Calu3 (cell line): ENCODE results near the gene CRYBA2. TPM values are rescaled to one million over a fixed set of nuclear protein-coding genes. Genes with fewer than 3 reads are reported as not detected.

Experiments
- BruUV-seq: library from RNA; stranded (reverse); fragments of 400-500 nt; replicated peaks from 2 replicates; lab custom pipeline; 2021; lab: Mats Ljungman, UMichigan
- CTCF ChIA-PET: fragments of 300-600 bp; sonication (Branson Sonifier 250); formaldehyde crosslinking; loops from one replicate; lab custom pipeline; 2022; ENCODE audit warnings: antibody characterized with exemption; lab: Charles Lee
- DNase-seq: peaks from one replicate; pipeline ENCODE4 v3.0.0; 2022
- H3K27ac Mint-ChIP-seq: one replicate; pipeline ENCODE4 v1.8.0; 2022; ENCODE audit warnings: mixed read lengths; ENCODE audit not compliant: unreplicated experiment
- H3K27me3 Mint-ChIP-seq: one replicate; pipeline ENCODE4 v1.8.0; 2022; ENCODE audit warnings: mixed read lengths; ENCODE audit not compliant: unreplicated experiment
- H3K36me3 Mint-ChIP-seq: one replicate; pipeline ENCODE4 v1.8.0; 2022; ENCODE audit warnings: mild to moderate bottlenecking, moderate library complexity, mixed read lengths; ENCODE audit not compliant: insufficient read depth, unreplicated experiment
- H3K4me1 Mint-ChIP-seq: one replicate; pipeline ENCODE4 v1.8.0; 2022; ENCODE audit warnings: mild to moderate bottlenecking, low read depth, mixed read lengths; ENCODE audit not compliant: unreplicated experiment
- H3K4me3 Mint-ChIP-seq: one replicate; pipeline ENCODE4 v1.8.0; 2022; ENCODE audit warnings: mild to moderate bottlenecking, low read depth, moderate library complexity, mixed read lengths; ENCODE audit not compliant: unreplicated experiment
- H3K9me3 Mint-ChIP-seq: one replicate; pipeline ENCODE4 v1.8.0; 2022; ENCODE audit warnings: low read depth, mixed read lengths; ENCODE audit not compliant: unreplicated experiment
- intact Hi-C: fragments of 100-400 bp; cut with micrococcal nuclease; formaldehyde crosslinking; loops from one replicate; pipeline ENCODE4 v1.10.0; 2022; ENCODE audit not compliant: unreplicated experiment
- total RNA-seq: library from RNA; stranded (reverse); gene quantifications from 2 replicates; pipeline ENCODE4 v1.2.3, GENCODE V29; 2022
- TF ChIP-seq, protein P1 (sequence below): fragments of 200-600 bp; IDR thresholded peaks from one replicate; pipeline ENCODE4 v1.8.0; 2022; ENCODE audit warnings: antibody characterized with exemption; ENCODE audit not compliant: unreplicated experiment

CRYBA2 gene
- total RNA-seq, 1 experiment from 2014 or later: not detected

DNA sequence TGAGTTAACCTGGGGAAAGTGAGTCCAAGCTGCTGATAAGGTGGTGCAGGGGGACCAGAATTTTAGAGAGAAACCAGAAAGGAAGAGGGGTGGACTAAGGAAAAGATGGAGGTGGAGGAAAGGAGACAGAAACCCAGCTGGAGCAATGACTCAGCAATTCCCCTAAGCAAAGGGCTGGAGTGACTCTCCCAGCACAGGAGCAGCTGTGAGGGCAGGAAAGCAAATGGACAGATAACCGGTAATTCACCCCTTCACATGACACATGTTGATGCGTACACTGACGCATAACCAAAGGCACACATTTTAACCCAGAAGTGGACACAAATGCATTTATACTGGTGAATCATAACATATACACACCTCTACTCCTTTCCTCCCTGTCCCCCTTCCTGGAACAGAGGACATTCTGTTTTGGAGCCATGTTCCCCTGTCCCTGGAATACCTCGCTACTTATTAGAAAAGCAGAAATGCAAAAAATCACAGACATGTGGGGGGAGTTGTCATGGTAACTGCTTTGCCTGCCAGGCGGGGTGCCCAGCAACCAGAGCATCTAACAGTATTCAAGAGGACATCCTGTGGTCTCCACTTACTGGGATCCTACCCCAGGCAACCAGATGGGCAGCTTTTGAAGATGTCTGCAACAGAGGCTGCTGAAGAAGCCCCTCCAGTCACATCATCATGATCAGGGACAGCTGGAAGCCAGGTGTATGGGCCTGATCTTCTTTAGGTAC, 29.0 kb downstream of the CRYBA2 start:
- no TSS peak for BruUV-seq
- H3K36me3 Mint-ChIP-seq: peaks cover 18% of the 10 kb centered on the region
- H3K4me3 Mint-ChIP-seq: peak overlapping the region; percentile 10
- H3K27ac Mint-ChIP-seq: peak overlapping the region; percentile 52
- TF ChIP-seq, protein P1, sequence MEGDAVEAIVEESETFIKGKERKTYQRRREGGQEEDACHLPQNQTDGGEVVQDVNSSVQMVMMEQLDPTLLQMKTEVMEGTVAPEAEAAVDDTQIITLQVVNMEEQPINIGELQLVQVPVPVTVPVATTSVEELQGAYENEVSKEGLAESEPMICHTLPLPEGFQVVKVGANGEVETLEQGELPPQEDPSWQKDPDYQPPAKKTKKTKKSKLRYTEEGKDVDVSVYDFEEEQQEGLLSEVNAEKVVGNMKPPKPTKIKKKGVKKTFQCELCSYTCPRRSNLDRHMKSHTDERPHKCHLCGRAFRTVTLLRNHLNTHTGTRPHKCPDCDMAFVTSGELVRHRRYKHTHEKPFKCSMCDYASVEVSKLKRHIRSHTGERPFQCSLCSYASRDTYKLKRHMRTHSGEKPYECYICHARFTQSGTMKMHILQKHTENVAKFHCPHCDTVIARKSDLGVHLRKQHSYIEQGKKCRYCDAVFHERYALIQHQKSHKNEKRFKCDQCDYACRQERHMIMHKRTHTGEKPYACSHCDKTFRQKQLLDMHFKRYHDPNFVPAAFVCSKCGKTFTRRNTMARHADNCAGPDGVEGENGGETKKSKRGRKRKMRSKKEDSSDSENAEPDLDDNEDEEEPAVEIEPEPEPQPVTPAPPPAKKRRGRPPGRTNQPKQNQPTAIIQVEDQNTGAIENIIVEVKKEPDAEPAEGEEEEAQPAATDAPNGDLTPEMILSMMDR: no peak
- CTCF ChIA-PET: interaction anchor here (1.6 kb wide), 1 partner anchor 16 kb away, joined by 6 read pairs; no protein-coding TSS in a partner anchor
- H3K4me1 Mint-ChIP-seq: peaks cover 13% of the 10 kb centered on the region
- intact Hi-C loops: no loop called here
- peaks cover 62% of the 10 kb centered on the region for H3K27me3 Mint-ChIP-seq
- DNase-seq: no peak
- H3K9me3 Mint-ChIP-seq: no peaks in the 10 kb centered on the region

DNA sequence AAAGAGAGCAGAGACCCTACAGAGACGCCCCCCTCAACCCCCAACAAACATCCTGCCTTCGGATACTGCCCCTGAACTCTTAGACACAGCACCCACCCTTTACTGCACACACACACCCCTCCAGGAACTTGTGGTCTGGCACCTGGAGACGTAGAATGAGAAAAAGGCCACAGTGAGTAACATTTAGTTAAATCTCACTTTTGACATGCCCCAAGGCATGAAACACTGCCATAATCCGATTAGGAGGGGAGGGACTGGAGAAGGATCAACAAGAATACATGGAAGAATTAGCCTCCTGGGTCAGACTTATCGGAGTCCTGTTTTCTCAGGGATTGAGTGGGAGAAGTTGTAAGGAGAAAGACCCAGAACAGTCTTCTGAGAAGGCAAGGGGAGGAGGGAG, 29.6 kb downstream of the CRYBA2 start:
- CTCF ChIA-PET: interaction anchor here (1.0 to 1.6 kb wide), 2 partner anchors 16 to 65 kb away, joined by 3 to 6 read pairs; no protein-coding TSS in a partner anchor
- intact Hi-C loops: no loop called here
- H3K9me3 Mint-ChIP-seq: no peaks in the 10 kb centered on the region
- DNase-seq: no peak
- BruUV-seq: no TSS peak
- TF ChIP-seq, protein P1: no peak
- peaks cover 13% of the 10 kb centered on the region for H3K4me1 Mint-ChIP-seq
- peaks cover 56% of the 10 kb centered on the region for H3K27me3 Mint-ChIP-seq
- H3K27ac Mint-ChIP-seq: peak overlapping the region; percentile 52
- H3K36me3 Mint-ChIP-seq: peaks cover 24% of the 10 kb centered on the region
- peak overlapping the region; percentile 10 for H3K4me3 Mint-ChIP-seq

DNA sequence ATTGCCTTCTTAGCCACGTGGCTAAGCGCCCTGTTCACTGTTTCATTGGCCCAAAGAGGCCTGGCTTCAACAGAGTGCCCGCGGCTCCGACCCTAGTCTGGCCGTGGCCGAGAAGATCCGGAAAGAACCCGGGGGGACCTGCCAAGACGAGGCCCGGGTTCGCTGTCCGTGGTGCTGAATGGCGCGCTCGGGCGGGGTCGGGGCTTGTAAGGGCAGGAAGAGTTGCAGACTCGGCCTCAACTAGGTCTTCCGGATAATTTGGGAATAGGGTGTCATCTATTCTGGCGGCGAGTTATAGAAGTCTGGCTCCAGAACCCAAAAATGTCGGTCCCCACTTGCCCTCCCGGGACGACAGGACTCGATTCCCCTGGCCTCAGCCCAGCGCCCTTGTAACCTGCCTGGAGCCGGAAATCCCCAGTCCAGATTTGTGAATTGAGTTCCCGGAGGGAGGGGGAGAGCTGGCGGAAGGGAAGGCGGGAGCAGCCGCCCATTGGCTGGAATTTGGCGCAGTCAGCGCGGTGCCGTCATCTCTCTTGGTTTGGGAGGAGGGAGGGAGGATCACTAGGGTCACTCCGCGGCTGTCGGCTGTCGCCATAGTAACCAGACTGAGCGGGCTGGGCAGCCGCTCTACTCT, 30.2 kb downstream of the CRYBA2 start:
- Mint-ChIP-seq H3K27ac (peak overlapping the region; percentile 52), H3K36me3 (peaks cover 24% of the 10 kb centered on the region), H3K27me3 (peaks cover 54% of the 10 kb centered on the region), H3K9me3 (no peaks in the 10 kb centered on the region), H3K4me3 (peak overlapping the region; percentile 10), H3K4me1 (peaks cover 17% of the 10 kb centered on the region)
- peak; percentile 80 for DNase-seq
- CTCF ChIA-PET: interaction anchor here (1.0 to 1.6 kb wide), 2 partner anchors 17 to 64 kb away, joined by 3 to 6 read pairs; no protein-coding TSS in a partner anchor
- intact Hi-C loops: no loop called here
- TF ChIP-seq, protein P1: no peak
- no TSS peak for BruUV-seq

DNA sequence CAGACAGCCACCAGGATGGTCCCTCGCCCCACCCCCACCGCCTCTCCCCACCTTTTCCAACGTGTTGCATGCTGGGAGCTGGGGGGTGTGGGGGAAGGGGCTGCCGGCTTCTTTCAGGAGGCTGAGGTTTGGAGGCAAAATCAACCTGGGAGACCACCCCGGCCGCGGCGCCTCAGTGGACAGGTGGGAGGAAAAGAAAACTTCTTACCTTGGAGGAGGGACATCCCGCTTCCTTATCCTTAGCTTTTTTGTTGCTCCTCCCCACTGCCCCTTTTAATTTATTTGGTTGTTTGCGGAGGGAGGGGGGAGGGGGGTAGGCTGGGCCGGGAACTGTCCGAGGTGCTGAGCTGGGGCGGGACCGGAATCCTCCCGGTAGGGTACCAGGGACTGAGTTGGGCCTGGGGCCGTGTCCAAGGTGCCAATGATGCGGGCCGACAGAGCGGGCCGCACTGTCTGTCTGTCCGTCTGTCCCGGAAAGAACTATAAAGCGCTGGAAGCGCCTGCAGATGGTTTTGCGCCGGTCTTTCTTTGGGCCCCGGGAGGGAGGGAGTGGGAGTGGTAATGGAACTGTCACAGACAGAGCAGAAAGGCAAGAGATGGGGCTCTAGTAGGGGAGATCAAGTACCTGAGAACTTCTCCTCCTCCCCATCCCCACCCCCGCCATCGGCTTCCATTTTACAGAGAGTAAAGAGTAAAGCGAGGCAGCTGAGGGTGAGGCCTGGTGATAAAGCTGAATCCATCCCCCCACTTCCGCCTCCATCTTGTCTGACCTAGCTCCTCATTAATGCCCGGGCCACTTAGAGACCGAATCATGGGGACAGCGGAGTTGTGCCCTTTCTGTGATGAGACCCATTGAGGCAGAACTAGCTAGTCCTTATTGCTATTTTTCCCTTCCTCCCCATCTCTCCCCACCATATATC, 31.3 kb downstream of the CRYBA2 start:
- TF ChIP-seq, protein P1: no peak
- Mint-ChIP-seq H3K27me3 (peaks cover 57% of the 10 kb centered on the region), H3K4me1 (peaks cover 28% of the 10 kb centered on the region), H3K9me3 (no peaks in the 10 kb centered on the region), H3K36me3 (peaks cover 29% of the 10 kb centered on the region), H3K27ac (no peak overlapping the region), H3K4me3 (peak overlapping the region; percentile 42)
- CTCF ChIA-PET: no interaction called here
- intact Hi-C loops: no loop called here
- no TSS peak for BruUV-seq
- no peak for DNase-seq
